ENCODE measurements around the gene FAR2. TPM values are rescaled to one million over a fixed set of nuclear protein-coding genes. Genes with fewer than 3 reads are reported as not detected.

The FAR2 gene
- total and polyA plus RNA-seq, 4 donors = 0.81 to 7.6 (median 3.1) TPM

DNA sequence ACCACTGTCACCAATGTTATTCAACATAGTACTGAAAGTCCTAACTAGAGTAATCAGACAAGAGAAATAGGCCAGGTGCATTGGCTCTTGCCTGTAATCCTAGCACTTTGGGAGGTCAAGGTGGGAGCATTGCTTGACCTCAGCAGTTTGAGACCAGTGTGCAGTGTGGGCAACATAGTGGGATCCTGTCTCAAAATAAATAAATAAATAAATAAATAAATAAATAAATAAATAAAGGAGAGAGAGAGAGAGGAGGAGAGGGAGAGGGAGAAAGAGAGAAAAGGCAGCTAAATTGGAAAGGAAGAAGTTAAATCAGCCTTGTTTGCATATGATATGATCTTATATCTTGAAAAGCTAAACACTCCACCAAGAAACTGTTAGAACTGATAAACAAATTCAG lies 115.3 kb downstream of the FAR2 start:
- H3K27ac ChIP-seq (ENCODE audit: low read depth in 1 of 2, low read length in 2 of 2) = no peak overlapping the region
- DNase-seq (ENCODE audit: low spot score) = no peak
- TF ChIP-seq JUND (IDR thresholded peaks at IDR 0.05) (no peak), RXRA (IDR thresholded peaks at IDR 0.05) (no peak), SP1 (IDR thresholded peaks at IDR 0.05) (no peak), GABPA (IDR thresholded peaks at IDR 0.05 in 1 of 2, conservative IDR thresholded peaks at IDR 0.05 in 1 of 2) (no peak), YY1 (IDR thresholded peaks at IDR 0.05) (no peak), REST (IDR thresholded peaks at IDR 0.05) (no peak), FOXA1 (IDR thresholded peaks at IDR 0.05) (no peak), RAD21 (IDR thresholded peaks at IDR 0.05) (no peak)
- TF ChIP-seq, protein P1, sequence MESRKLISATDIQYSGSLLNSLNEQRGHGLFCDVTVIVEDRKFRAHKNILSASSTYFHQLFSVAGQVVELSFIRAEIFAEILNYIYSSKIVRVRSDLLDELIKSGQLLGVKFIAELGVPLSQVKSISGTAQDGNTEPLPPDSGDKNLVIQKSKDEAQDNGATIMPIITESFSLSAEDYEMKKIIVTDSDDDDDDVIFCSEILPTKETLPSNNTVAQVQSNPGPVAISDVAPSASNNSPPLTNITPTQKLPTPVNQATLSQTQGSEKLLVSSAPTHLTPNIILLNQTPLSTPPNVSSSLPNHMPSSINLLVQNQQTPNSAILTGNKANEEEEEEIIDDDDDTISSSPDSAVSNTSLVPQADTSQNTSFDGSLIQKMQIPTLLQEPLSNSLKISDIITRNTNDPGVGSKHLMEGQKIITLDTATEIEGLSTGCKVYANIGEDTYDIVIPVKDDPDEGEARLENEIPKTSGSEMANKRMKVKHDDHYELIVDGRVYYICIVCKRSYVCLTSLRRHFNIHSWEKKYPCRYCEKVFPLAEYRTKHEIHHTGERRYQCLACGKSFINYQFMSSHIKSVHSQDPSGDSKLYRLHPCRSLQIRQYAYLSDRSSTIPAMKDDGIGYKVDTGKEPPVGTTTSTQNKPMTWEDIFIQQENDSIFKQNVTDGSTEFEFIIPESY (IDR thresholded peaks at IDR 0.05) = no peak
- TF ChIP-seq, protein P2, sequence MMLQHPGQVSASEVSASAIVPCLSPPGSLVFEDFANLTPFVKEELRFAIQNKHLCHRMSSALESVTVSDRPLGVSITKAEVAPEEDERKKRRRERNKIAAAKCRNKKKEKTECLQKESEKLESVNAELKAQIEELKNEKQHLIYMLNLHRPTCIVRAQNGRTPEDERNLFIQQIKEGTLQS (IDR thresholded peaks at IDR 0.05) = no peak
- no peaks in the 10 kb centered on the region for H3K4me1 ChIP-seq (ENCODE audit: control insufficient read depth in 4 of 4, insufficient read depth in 4 of 4, low read length in 3 of 4)
- H3K27me3 ChIP-seq (ENCODE audit: control insufficient read depth in 4 of 4, insufficient read depth in 4 of 4, low read length in 3 of 4) = no peaks in the 10 kb centered on the region
- H3K9ac ChIP-seq (ENCODE audit: low read depth in 1 of 2, low read length in 2 of 2) = no peak overlapping the region
- H3K36me3 ChIP-seq (ENCODE audit: control insufficient read depth in 4 of 4, insufficient read depth in 3 of 4, low read depth in 1 of 4, low read length in 3 of 4) = no peaks in the 10 kb centered on the region
- no peaks in the 10 kb centered on the region for H3K9me3 ChIP-seq (ENCODE audit: control insufficient read depth in 4 of 4, low read length in 3 of 4)
- no peak overlapping the region for H3K4me3 ChIP-seq (ENCODE audit: low read depth in 1 of 3, low read length in 3 of 3)

GRCh38 chr12:29269706-29270408 lies 120.8 kb downstream of the FAR2 start:
- no peak for DNase-seq (ENCODE audit: low spot score)
- H3K4me1 ChIP-seq (ENCODE audit: control insufficient read depth in 4 of 4, insufficient read depth in 4 of 4, low read length in 3 of 4) = no peaks in the 10 kb centered on the region
- 71% methylated on average over 5 of the region's 5 CpGs for WGBS
- H3K9me3 ChIP-seq (ENCODE audit: control insufficient read depth in 4 of 4, low read length in 3 of 4) = no peaks in the 10 kb centered on the region
- H3K9ac ChIP-seq (ENCODE audit: low read depth in 1 of 2, low read length in 2 of 2) = no peak overlapping the region
- no peaks in the 10 kb centered on the region for H3K27me3 ChIP-seq (ENCODE audit: control insufficient read depth in 4 of 4, insufficient read depth in 4 of 4, low read length in 3 of 4)
- H3K4me3 ChIP-seq (ENCODE audit: low read depth in 1 of 3, low read length in 3 of 3) = no peak overlapping the region
- no peaks in the 10 kb centered on the region for H3K36me3 ChIP-seq (ENCODE audit: control insufficient read depth in 4 of 4, insufficient read depth in 3 of 4, low read depth in 1 of 4, low read length in 3 of 4)
- no peak for TF ChIP-seq GABPA (IDR thresholded peaks at IDR 0.05 in 1 of 2, conservative IDR thresholded peaks at IDR 0.05 in 1 of 2)
- no peak for TF ChIP-seq FOXA2 (IDR thresholded peaks at IDR 0.05)
- TF ChIP-seq TAF1 (conservative IDR thresholded peaks at IDR 0.05) = no peak
- TF ChIP-seq HNF4A (conservative IDR thresholded peaks at IDR 0.05) = no peak
- TF ChIP-seq EGR1 (IDR thresholded peaks at IDR 0.05; ENCODE audit: low read depth in 2 of 2) = no peak
- no peak for TF ChIP-seq CTCF (IDR thresholded peaks at IDR 0.05; ENCODE audit: low read depth, low read length, missing input control)
- no peak for TF ChIP-seq JUND (IDR thresholded peaks at IDR 0.05)
- no peak for TF ChIP-seq HNF4G (IDR thresholded peaks at IDR 0.05)
- no peak for TF ChIP-seq RXRA (IDR thresholded peaks at IDR 0.05)
- no peak overlapping the region for H3K27ac ChIP-seq (ENCODE audit: low read depth in 1 of 2, low read length in 2 of 2)
